Lung (tissue), 5 donors: ENCODE measurements around the gene COP1. TPM values are rescaled to one million over a fixed set of nuclear protein-coding genes. Genes with fewer than 3 reads are reported as not detected.
A peak's percentile ranks its signal among the peaks of the same experiment; 100 is the strongest.

Experiments used
- polyA plus RNA-seq, 2 donors: library from polyadenylated mRNA; stranded (reverse); fragments of 200-250 nt; gene quantifications; one replicate each; pipeline ENCODE4 v1.2.1, GENCODE V29; 2013
- small RNA-seq: library from RNA; depleted of rRNA; stranded (forward); fragments of <200 nt; gene quantifications from one replicate; pipeline ENCODE3, GENCODE V24; 2014; ENCODE audit warnings: low replicate concordance
- total RNA-seq, 2 donors: library from RNA; depleted of rRNA in 1 of 2; stranded (reverse); fragments of >200 nt in 1 of 2; gene quantifications; one replicate each; pipeline ENCODE4 v1.2.1, GENCODE V29; 2014 to 2021
- donor health status: Bipolar disorder and iron deficiency.
- donor health status: healthy.
- donor health status: DM: yes; HTN: yes; CAD: no.

Gene COP1
- total and polyA plus RNA-seq, 4 donors, result 31.3 to 71.4 (median 52.8) TPM

Small RNAs within 50 kb of the gene (small RNA-seq; reads per million reads assigned to genes)
- gene RF00066, result not detected
- gene RNU2-12P, result not detected
- gene RPS29P5, result not detected
- gene SCARNA3, result 0.98 reads per million, percentile 81 among the genes with 10 or more reads in this experiment
